Activated CD4-positive, alpha-beta memory T cell treated with anti-CD3 and anti-CD28 coated beads for 36 hours (primary cell): ENCODE results near the gene TULP3. TPM values are rescaled to one million over a fixed set of nuclear protein-coding genes. Genes with fewer than 3 reads are reported as not detected.

Experiments
- CTCF ChIA-PET: fragments of 350-600 bp; sonication (Branson Sonifier 250); formaldehyde crosslinking; loops from one replicate; lab custom pipeline; 2021; ENCODE audit warnings: antibody characterized with exemption, inconsistent platforms; lab: Charles Lee
- POLR2A ChIA-PET: fragments of 350-600 bp; sonication (Branson Sonifier 250); formaldehyde crosslinking; loops from one replicate; lab custom pipeline; 2021; ENCODE audit warnings: antibody characterized with exemption; lab: Charles Lee
- DNase-seq: peaks from one replicate; pipeline ENCODE4 v3.0.0-alpha.2; 2020
- H3K27ac Mint-ChIP-seq: one replicate; pipeline ENCODE4 v1.8.0; 2021; ENCODE audit warnings: mixed read lengths
- H3K27me3 Mint-ChIP-seq: one replicate; pipeline ENCODE4 v1.8.0; 2021; ENCODE audit warnings: mixed read lengths
- H3K36me3 Mint-ChIP-seq: one replicate; pipeline ENCODE4 v1.8.0; 2021; ENCODE audit warnings: mixed read lengths
- H3K4me1 Mint-ChIP-seq: one replicate; pipeline ENCODE4 v1.8.0; 2021; ENCODE audit warnings: low read depth, mixed read lengths
- H3K4me3 Mint-ChIP-seq: one replicate; pipeline ENCODE4 v1.8.0; 2021; ENCODE audit warnings: mild to moderate bottlenecking, mixed read lengths
- H3K9me3 Mint-ChIP-seq: one replicate; pipeline ENCODE4 v1.8.0; 2021; ENCODE audit warnings: mixed read lengths
- intact Hi-C: fragments of 100-400 bp; cut with micrococcal nuclease; formaldehyde crosslinking; loops from one replicate; pipeline ENCODE4 v1.15.1; 2023
- total RNA-seq, 2 experiments: library from RNA; stranded (reverse); gene quantifications; one replicate each; pipeline ENCODE4 v1.2.3, GENCODE V29; 2021

Gene TULP3
- total RNA-seq, 2 experiments from 2014 or later = 5.5 to 6.5 TPM

GRCh38 chr12:2877953-2878732 is 12.5 kb upstream of the TULP3 start:
- intact Hi-C loops = loop anchor here (1.0 to 10.0 kb wide), 5 partner anchors 10 to 877 kb away; partner anchors contain the start of genes CRACR2A, FKBP4, ITFG2 and TULP3
- peak overlapping the region; percentile 97 for H3K27ac Mint-ChIP-seq
- no peaks in the 10 kb centered on the region for H3K27me3 Mint-ChIP-seq
- H3K4me3 Mint-ChIP-seq = peak overlapping the region; percentile 85
- H3K9me3 Mint-ChIP-seq = no peaks in the 10 kb centered on the region
- peaks cover 41% of the 10 kb centered on the region for H3K4me1 Mint-ChIP-seq
- peak; percentile 35 for DNase-seq
- ChIA-PET POLR2A (interaction anchor here (1.6 to 2.6 kb wide), 3 partner anchors 10 to 12 kb away, joined by 5 to 26 read pairs (median 6); partner anchors contain the start of gene TULP3), CTCF (interaction anchor here (0.7 to 1.6 kb wide), 5 partner anchors 13 to 198 kb away, joined by 3 to 10 read pairs (median 4); partner anchors contain the start of genes ITFG2 and TULP3)
- H3K36me3 Mint-ChIP-seq = peaks cover 42% of the 10 kb centered on the region

- POLR2A ChIA-PET = interaction anchor here (1.4 kb wide), 1 partner anchor 11 kb away, joined by 6 read pairs; the partner anchor contains the start of gene TULP3
- peak; percentile 34 for DNase-seq
- Mint-ChIP-seq H3K9me3 (no peaks in the 10 kb centered on the region), H3K27me3 (no peaks in the 10 kb centered on the region), H3K4me1 (peaks cover 43% of the 10 kb centered on the region), H3K4me3 (peak overlapping the region; percentile 42), H3K27ac (peak overlapping the region; percentile 67), H3K36me3 (peaks cover 41% of the 10 kb centered on the region)
- intact Hi-C loops = loop anchor here (10.0 kb wide), 1 partner anchor 875 kb away; the partner anchor contains the start of gene CRACR2A
- CTCF ChIA-PET = interaction anchor here (1.1 kb wide), 1 partner anchor 26 kb away, joined by 3 read pairs; no protein-coding TSS in a partner anchor
Observed at GRCh38 chr12:2879853-2880252, 10.8 kb upstream of the TULP3 start.

GRCh38 chr12:2884810-2885209 is 5.9 kb upstream of the TULP3 start:
- DNase-seq = no peak
- H3K27me3 Mint-ChIP-seq = no peaks in the 10 kb centered on the region
- POLR2A ChIA-PET = no interaction called here
- H3K4me1 Mint-ChIP-seq = peaks cover 27% of the 10 kb centered on the region
- no peak overlapping the region for H3K4me3 Mint-ChIP-seq
- no peak overlapping the region for H3K27ac Mint-ChIP-seq
- peaks cover 38% of the 10 kb centered on the region for H3K36me3 Mint-ChIP-seq
- no peaks in the 10 kb centered on the region for H3K9me3 Mint-ChIP-seq
- CTCF ChIA-PET = interaction anchor here (0.6 to 1.7 kb wide), 13 partner anchors 11 to 408 kb away, joined by 3 to 12 read pairs (median 3); no protein-coding TSS in a partner anchor
- intact Hi-C loops = loop anchor here (2.0 kb wide), 1 partner anchor 60 kb away; no protein-coding TSS in a partner anchor

GRCh38 chr12:2886768-2887450 is 3.8 kb upstream of the TULP3 start:
- CTCF ChIA-PET = interaction anchor here (1.0 to 1.2 kb wide), 2 partner anchors 58 to 187 kb away, joined by 3 read pairs; no protein-coding TSS in a partner anchor
- no peak overlapping the region for H3K27ac Mint-ChIP-seq
- DNase-seq = no peak
- no peaks in the 10 kb centered on the region for H3K9me3 Mint-ChIP-seq
- H3K36me3 Mint-ChIP-seq = peaks cover 31% of the 10 kb centered on the region
- intact Hi-C loops = loop anchor here (1.0 kb wide), 1 partner anchor 38 kb away; no protein-coding TSS in a partner anchor
- H3K27me3 Mint-ChIP-seq = no peaks in the 10 kb centered on the region
- H3K4me1 Mint-ChIP-seq = peaks cover 35% of the 10 kb centered on the region
- no peak overlapping the region for H3K4me3 Mint-ChIP-seq
- POLR2A ChIA-PET = interaction anchor here (1.5 kb wide), 1 partner anchor 9 kb away, joined by 5 read pairs; the partner anchor contains the start of gene RHNO1

DNA sequence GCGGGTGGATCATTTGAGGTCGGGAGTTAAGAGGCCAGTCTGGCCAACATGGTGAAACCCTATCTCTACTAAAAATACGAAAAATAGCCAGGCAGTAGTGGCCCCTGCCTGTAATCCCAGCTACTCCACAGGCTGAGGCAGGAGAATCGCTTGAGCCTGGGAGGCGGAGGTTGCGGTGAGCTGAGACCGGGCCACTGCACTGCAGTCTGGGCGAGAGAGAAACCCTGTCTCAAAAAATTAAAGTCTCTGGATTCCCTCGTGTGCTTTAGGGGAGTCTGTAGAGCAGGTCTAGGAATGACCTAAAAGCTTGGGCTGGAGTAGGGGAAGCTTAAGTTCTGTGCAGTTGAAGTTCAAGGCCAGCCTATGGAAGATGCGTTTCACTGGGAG is 697 bp upstream of the TULP3 start:
- Mint-ChIP-seq H3K27me3 (no peaks in the 10 kb centered on the region), H3K4me1 (peaks cover 33% of the 10 kb centered on the region), H3K27ac (peak overlapping the region; percentile 86), H3K36me3 (peaks cover 23% of the 10 kb centered on the region), H3K9me3 (no peaks in the 10 kb centered on the region), H3K4me3 (peak overlapping the region; percentile 80)
- CTCF ChIA-PET = interaction anchor here (1.1 to 3.2 kb wide), 6 partner anchors 12 to 152 kb away, joined by 4 to 10 read pairs (median 6); partner anchors contain the start of genes FOXM1 and RHNO1
- DNase-seq = no peak
- intact Hi-C loops = loop anchor here (1.0 kb wide), 2 partner anchors 13 to 78 kb away; partner anchors contain the start of genes FOXM1, ITFG2 and RHNO1
- POLR2A ChIA-PET = interaction anchor here (1.2 to 2.1 kb wide), 3 partner anchors 10 to 22 kb away, joined by 5 to 6 read pairs (median 6); partner anchors contain the start of genes FOXM1 and RHNO1

- no peaks in the 10 kb centered on the region for H3K9me3 Mint-ChIP-seq
- peak; percentile 37 for DNase-seq
- H3K4me3 Mint-ChIP-seq = peak overlapping the region; percentile 80
- CTCF ChIA-PET = interaction anchor here (0.7 to 3.2 kb wide), 6 partner anchors 13 to 151 kb away, joined by 4 to 10 read pairs (median 6); partner anchors contain the start of genes FOXM1 and RHNO1
- POLR2A ChIA-PET = interaction anchor here (2.1 kb wide), 1 partner anchor 11 kb away, joined by 6 read pairs; no protein-coding TSS in a partner anchor
- H3K27ac Mint-ChIP-seq = no peak overlapping the region
- intact Hi-C loops = no loop called here
- peaks cover 32% of the 10 kb centered on the region for H3K4me1 Mint-ChIP-seq
- H3K27me3 Mint-ChIP-seq = no peaks in the 10 kb centered on the region
- H3K36me3 Mint-ChIP-seq = peaks cover 12% of the 10 kb centered on the region
Observed at GRCh38 chr12:2891240-2892053, 756 bp downstream of the TULP3 start.

DNA sequence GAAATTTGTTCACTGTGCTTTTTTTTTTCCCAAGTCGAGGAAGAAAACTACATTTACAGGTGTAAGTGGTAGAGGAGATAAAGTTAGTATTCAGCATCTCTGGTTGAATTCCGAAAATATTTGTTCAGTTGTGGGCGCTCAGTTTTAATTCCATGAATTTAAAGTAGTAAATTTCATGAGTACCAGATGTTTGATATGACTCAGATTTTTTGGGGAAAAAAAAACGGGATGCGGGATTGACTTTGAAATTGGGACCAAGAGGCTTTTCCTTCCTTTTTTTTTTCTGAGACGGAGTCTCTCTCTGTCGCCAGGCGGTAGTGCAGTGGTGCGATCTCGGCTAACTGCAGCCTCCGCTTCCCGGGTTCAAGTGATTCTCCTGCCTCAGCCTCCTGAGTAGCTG is 1.6 kb downstream of the TULP3 start:
- Mint-ChIP-seq H3K27ac (no peak overlapping the region), H3K4me3 (peak overlapping the region; percentile 80), H3K4me1 (peaks cover 32% of the 10 kb centered on the region), H3K9me3 (no peaks in the 10 kb centered on the region), H3K36me3 (peaks cover 10% of the 10 kb centered on the region), H3K27me3 (no peaks in the 10 kb centered on the region)
- no peak for DNase-seq
- intact Hi-C loops = no loop called here
- POLR2A ChIA-PET = no interaction called here
- CTCF ChIA-PET = interaction anchor here (0.7 kb wide), 1 partner anchor 16 kb away, joined by 6 read pairs; the partner anchor contains the start of genes FOXM1 and RHNO1

DNA sequence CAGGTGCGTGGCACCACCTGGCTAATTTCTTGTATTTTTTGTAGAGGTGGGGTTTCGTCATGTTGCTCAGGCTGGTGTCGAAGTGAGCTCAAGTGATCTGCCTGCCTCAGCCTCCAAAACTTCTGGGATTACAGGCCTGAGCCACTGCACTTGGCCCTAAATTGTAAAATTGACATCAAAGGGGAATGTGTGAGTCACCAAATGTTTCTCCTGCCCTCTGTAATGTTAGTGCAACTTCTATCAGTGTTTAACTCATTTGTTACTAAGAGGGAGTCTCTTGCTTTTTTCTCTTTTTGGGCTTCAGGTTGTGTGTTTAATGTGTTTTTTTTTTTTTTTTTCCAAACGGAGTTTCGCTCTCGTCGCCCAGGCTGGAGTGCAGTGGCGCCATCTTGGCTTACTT is 2.3 kb downstream of the TULP3 start:
- Mint-ChIP-seq H3K9me3 (no peaks in the 10 kb centered on the region), H3K4me1 (peaks cover 32% of the 10 kb centered on the region), H3K27ac (no peak overlapping the region), H3K36me3 (peaks cover 3% of the 10 kb centered on the region), H3K27me3 (no peaks in the 10 kb centered on the region), H3K4me3 (no peak overlapping the region)
- CTCF ChIA-PET = interaction anchor here (0.9 kb wide), 1 partner anchor 19 kb away, joined by 3 read pairs; no protein-coding TSS in a partner anchor
- POLR2A ChIA-PET = no interaction called here
- intact Hi-C loops = no loop called here
- no peak for DNase-seq

DNA sequence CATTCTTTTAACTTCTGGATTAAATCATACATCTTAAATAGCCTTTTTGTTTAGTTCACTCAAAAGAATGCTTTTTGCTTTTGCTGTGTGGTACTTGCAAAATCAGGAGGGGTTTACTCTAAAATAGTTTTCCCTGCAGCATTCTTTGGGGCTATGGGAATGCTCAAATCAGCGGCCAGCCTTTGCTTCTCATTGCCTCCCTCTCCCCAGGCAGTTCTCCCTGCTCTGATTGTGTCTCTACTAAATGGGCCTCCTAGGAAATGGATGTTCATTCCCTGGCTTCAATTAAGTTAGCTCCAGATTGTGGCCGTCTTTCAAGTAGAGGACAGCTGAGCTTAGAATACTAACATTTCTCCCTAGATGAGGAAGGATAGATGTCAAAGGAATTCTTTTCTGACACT is 4.4 kb downstream of the TULP3 start:
- ChIA-PET CTCF (interaction anchor here (1.2 kb wide), 2 partner anchors 10 to 41 kb away, joined by 3 to 5 read pairs; no protein-coding TSS in a partner anchor), POLR2A (no interaction called here)
- peaks cover 22% of the 10 kb centered on the region for H3K4me1 Mint-ChIP-seq
- no peaks in the 10 kb centered on the region for H3K9me3 Mint-ChIP-seq
- H3K27me3 Mint-ChIP-seq = no peaks in the 10 kb centered on the region
- no peak for DNase-seq
- H3K4me3 Mint-ChIP-seq = no peak overlapping the region
- H3K27ac Mint-ChIP-seq = no peak overlapping the region
- no peaks in the 10 kb centered on the region for H3K36me3 Mint-ChIP-seq
- intact Hi-C loops = no loop called here

DNA sequence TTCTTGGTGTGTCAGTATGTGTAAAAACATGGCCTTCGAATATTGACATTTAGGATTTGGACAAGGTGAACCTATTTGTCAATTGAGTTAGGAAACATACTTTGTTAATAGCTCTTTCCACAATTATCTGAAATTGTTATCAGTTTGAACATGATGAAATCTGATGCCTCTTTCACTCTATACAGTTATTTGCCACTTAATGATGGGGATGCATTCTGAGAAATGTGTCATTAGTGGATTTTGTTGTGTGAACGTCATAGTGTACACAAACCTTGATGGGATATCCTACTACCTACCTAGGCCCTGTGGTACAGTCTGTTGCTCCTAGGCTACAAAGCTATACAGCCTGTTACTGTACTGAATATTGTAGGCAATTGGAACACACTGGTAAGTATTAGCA is 4.8 kb downstream of the TULP3 start:
- H3K27me3 Mint-ChIP-seq = no peaks in the 10 kb centered on the region
- H3K4me1 Mint-ChIP-seq = peaks cover 17% of the 10 kb centered on the region
- no peak overlapping the region for H3K27ac Mint-ChIP-seq
- H3K4me3 Mint-ChIP-seq = no peak overlapping the region
- intact Hi-C loops = no loop called here
- no peaks in the 10 kb centered on the region for H3K9me3 Mint-ChIP-seq
- CTCF ChIA-PET = interaction anchor here (1.2 kb wide), 1 partner anchor 10 kb away, joined by 5 read pairs; no protein-coding TSS in a partner anchor
- POLR2A ChIA-PET = no interaction called here
- H3K36me3 Mint-ChIP-seq = no peaks in the 10 kb centered on the region
- DNase-seq = no peak
